Spleen (tissue), 7 donors: ENCODE measurements around the gene ALS2CL.

Source experiments
- CTCF ChIP-seq, 11 experiments: fragments of 200-600 bp in 7 of 11; fragments of 450-650 bp in 4 of 11; sonication (generic) in 4 of 11; IDR thresholded peaks in 8 of 11; conservative IDR thresholded peaks in 3 of 11; 1 replicate in 7 of 11; 2 replicates in 4 of 11; pipeline versions ENCODE4 v1.4.0 to v1.8.0; 2016 to 2021; ENCODE audit warnings: antibody characterized with exemption in 11 of 11, inconsistent platforms in 4 of 11, mild to moderate bottlenecking in 1 of 11
- POLR2A ChIP-seq, 3 donors: fragments of 450-650 bp; IDR thresholded peaks; one replicate each; pipeline ENCODE4 v1.5.1; 2017; ENCODE audit warnings: antibody characterized with exemption in 3 of 3, mild to moderate bottlenecking in 1 of 3
- donor health status: DM: no; HTN: no; CAD: no; lungs with moderate emphysema.
- donor health status: DM: no; HTN: no; CAD: no.
- donor health status: DM: no; HTN: no; CAD: no.

- TF ChIP-seq POLR2A (IDR thresholded peaks at IDR 0.05) (no peak), CTCF (IDR thresholded peaks at IDR 0.05 in 8 of 11, conservative IDR thresholded peaks at IDR 0.05 in 3 of 11) (no peak)
These were observed 8.0 kb downstream of the ALS2CL start for GRCh38 chr3:46685446-46685845.
